ENCODE results near the gene GART.

DNA sequence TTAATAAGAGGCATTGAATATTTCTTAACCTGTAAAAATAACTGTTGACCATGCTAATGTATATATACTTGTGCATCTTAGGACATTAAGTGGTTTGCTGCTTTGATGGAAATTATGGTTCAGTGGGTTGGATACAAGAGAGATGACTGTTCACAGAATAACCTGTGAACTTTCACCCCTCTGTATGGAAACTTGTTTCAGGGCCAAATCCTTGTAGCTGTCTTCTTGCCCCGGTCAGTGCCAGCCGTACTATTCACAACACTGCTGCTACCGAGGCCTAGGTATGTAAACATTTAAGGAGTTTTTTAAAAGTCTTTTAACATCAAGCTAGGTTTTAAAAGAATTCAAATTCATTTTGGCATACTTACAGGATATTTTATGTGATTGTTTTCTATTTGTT lies 30.4 kb upstream of the GART start:
- TF ChIP-seq, protein P1, sequence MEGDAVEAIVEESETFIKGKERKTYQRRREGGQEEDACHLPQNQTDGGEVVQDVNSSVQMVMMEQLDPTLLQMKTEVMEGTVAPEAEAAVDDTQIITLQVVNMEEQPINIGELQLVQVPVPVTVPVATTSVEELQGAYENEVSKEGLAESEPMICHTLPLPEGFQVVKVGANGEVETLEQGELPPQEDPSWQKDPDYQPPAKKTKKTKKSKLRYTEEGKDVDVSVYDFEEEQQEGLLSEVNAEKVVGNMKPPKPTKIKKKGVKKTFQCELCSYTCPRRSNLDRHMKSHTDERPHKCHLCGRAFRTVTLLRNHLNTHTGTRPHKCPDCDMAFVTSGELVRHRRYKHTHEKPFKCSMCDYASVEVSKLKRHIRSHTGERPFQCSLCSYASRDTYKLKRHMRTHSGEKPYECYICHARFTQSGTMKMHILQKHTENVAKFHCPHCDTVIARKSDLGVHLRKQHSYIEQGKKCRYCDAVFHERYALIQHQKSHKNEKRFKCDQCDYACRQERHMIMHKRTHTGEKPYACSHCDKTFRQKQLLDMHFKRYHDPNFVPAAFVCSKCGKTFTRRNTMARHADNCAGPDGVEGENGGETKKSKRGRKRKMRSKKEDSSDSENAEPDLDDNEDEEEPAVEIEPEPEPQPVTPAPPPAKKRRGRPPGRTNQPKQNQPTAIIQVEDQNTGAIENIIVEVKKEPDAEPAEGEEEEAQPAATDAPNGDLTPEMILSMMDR (IDR thresholded peaks at IDR 0.05), result no peak
- TF ChIP-seq POLR2A (IDR thresholded peaks at IDR 0.05), result no peak

All from esophagus squamous epithelium (tissue), 4 donors.